ENCODE measurements around the gene B3GNT8.
A peak's percentile ranks its signal among the peaks of the same experiment; 100 is the strongest.

The B3GNT8 gene

DNA sequence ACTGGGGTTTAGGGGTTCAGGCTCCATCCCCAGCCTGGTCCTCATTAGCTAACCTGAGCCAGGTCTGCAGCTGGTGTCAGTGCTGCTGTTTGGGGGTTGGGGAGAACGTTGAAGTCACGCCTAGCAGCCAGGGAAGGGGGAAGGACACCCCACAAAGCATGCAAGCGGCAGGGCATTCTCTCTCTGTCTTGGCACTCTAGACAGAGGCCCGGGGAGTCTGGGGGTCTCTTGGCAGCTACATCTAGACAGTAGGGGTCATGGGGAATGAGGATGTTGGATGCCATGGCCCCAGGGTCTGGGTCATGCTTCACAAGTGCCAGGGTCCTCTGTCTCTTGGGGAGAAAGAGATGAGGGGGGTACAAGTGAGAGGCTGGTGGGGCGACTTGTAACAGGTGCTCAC, 18.4 kb upstream of the B3GNT8 start:
- Histone ChIP-seq H2BK12ac (ENCODE audit: low read length in 2 of 2) (no peak overlapping the region), H3K14ac (ENCODE audit: low read length in 2 of 2) (no peak overlapping the region), H3K9ac (ENCODE audit: low read length) (no peak overlapping the region), H3K79me1 (replicated peaks; ENCODE audit: low read length, poor library complexity, severe bottlenecking) (no peaks in the 10 kb centered on the region), H2AK5ac (ENCODE audit: low read length, severe bottlenecking) (no peak overlapping the region), H3K18ac (ENCODE audit: low read depth in 1 of 2, low read length in 2 of 2) (no peak overlapping the region), H3K4me1 (ENCODE audit: control insufficient read depth, insufficient read depth, low read depth, low read length) (peaks cover 1% of the 10 kb centered on the region), H3K4ac (ENCODE audit: low read depth in 1 of 2, low read length in 2 of 2) (no peak overlapping the region), H2BK15ac (ENCODE audit: low read depth, poor library complexity, severe bottlenecking) (no peak overlapping the region), H3K27ac (ENCODE audit: low read length, poor library complexity, severe bottlenecking) (no peak overlapping the region), H4K8ac (ENCODE audit: low read length) (no peak overlapping the region), H2BK5ac (ENCODE audit: low read depth, low read length, poor library complexity, severe bottlenecking) (no peak overlapping the region), H3K27me3 (ENCODE audit: control insufficient read depth in 1 of 2, insufficient read depth in 1 of 2, low read length in 2 of 2) (peaks cover 21 to 60% of the 10 kb centered on the region in 2 experiments), H3K4me3 (ENCODE audit: insufficient read depth in 1 of 2, low read depth in 1 of 2, low read length in 2 of 2) (no peak overlapping the region), H2BK120ac (ENCODE audit: low read depth, low read length) (no peak overlapping the region), H3K23ac (ENCODE audit: low read length in 2 of 2) (no peak overlapping the region), H4K91ac (ENCODE audit: low read length) (no peak overlapping the region), H2AFZ (ENCODE audit: low read depth, low read length) (no peak overlapping the region), H3K36me3 (ENCODE audit: control insufficient read depth in 1 of 2, insufficient read depth in 2 of 2, low read depth in 1 of 2, low read length in 2 of 2) (no peaks in the 10 kb centered on the region), H3K4me2 (ENCODE audit: low read length, poor library complexity, severe bottlenecking) (no peak overlapping the region), H3K9me3 (ENCODE audit: control insufficient read depth, low read length) (no peaks in the 10 kb centered on the region)
- DNase-seq = no peak
- WGBS = 52% methylated on average over 5 of the region's 5 CpGs

DNA sequence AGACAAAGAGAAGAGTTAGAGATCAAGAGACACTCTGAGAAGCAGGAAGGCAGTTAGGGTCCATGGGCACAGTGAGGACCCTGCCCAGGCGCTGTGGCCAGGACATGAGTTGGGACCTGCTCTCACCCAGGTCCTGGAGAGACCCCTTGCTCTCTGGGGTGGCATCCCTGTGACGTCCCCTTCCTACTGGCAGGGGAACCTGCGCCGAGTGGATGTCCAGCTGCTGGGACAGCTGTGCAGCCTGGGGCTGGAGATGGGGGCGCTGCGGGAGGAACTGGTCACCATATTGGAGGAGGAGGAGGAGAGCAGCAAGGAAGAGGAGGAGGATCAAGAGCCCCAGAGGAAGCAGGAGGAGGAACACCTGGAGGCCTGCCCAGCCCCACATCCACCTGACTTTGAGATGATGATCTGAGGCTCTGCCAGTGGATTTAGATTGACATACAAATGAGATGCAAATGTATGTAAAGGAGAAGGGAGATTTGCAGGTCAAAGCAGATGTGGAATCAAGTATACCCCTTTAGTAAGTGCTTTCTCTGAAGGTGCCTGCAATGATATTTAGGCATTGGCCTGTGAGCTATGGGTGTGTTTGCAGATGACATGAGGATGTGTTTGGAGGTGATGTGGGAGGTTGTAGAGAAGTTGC, 16.8 kb upstream of the B3GNT8 start:
- no peak for DNase-seq
- H3K9ac ChIP-seq (ENCODE audit: low read length) = no peak overlapping the region
- H2BK5ac ChIP-seq (ENCODE audit: low read depth, low read length, poor library complexity, severe bottlenecking) = no peak overlapping the region
- H3K4ac ChIP-seq (ENCODE audit: low read depth in 1 of 2, low read length in 2 of 2) = no peak overlapping the region
- WGBS = 85% methylated on average over 6 of the region's 6 CpGs
- no peak overlapping the region for H3K4me2 ChIP-seq (ENCODE audit: low read length, poor library complexity, severe bottlenecking)
- peaks cover under 1% of the 10 kb centered on the region for H3K79me1 ChIP-seq (replicated peaks; ENCODE audit: low read length, poor library complexity, severe bottlenecking)
- no peaks in the 10 kb centered on the region for H3K9me3 ChIP-seq (ENCODE audit: control insufficient read depth, low read length)
- H2BK120ac ChIP-seq (ENCODE audit: low read depth, low read length) = no peak overlapping the region
- H4K8ac ChIP-seq (ENCODE audit: low read length) = no peak overlapping the region
- no peak overlapping the region for H3K4me3 ChIP-seq (ENCODE audit: insufficient read depth in 1 of 2, low read depth in 1 of 2, low read length in 2 of 2)
- H3K14ac ChIP-seq (ENCODE audit: low read length in 2 of 2) = no peak overlapping the region
- H3K23ac ChIP-seq (ENCODE audit: low read length in 2 of 2) = peak overlapping the region in 1 of 2 experiments; percentile 31
- no peak overlapping the region for H3K27ac ChIP-seq (ENCODE audit: low read length, poor library complexity, severe bottlenecking)
- no peak overlapping the region for H2BK12ac ChIP-seq (ENCODE audit: low read length in 2 of 2)
- H3K27me3 ChIP-seq (ENCODE audit: control insufficient read depth in 1 of 2, insufficient read depth in 1 of 2, low read length in 2 of 2) = peaks cover 21 to 57% of the 10 kb centered on the region in 2 experiments
- H2AFZ ChIP-seq (ENCODE audit: low read depth, low read length) = no peak overlapping the region
- peaks cover 5% of the 10 kb centered on the region for H3K4me1 ChIP-seq (ENCODE audit: control insufficient read depth, insufficient read depth, low read depth, low read length)
- no peak overlapping the region for H3K18ac ChIP-seq (ENCODE audit: low read depth in 1 of 2, low read length in 2 of 2)
- no peak overlapping the region for H2AK5ac ChIP-seq (ENCODE audit: low read length, severe bottlenecking)
- H3K36me3 ChIP-seq (ENCODE audit: control insufficient read depth in 1 of 2, insufficient read depth in 2 of 2, low read depth in 1 of 2, low read length in 2 of 2) = no peaks in the 10 kb centered on the region
- H4K91ac ChIP-seq (ENCODE audit: low read length) = no peak overlapping the region
- H2BK15ac ChIP-seq (ENCODE audit: low read depth, poor library complexity, severe bottlenecking) = no peak overlapping the region

DNA sequence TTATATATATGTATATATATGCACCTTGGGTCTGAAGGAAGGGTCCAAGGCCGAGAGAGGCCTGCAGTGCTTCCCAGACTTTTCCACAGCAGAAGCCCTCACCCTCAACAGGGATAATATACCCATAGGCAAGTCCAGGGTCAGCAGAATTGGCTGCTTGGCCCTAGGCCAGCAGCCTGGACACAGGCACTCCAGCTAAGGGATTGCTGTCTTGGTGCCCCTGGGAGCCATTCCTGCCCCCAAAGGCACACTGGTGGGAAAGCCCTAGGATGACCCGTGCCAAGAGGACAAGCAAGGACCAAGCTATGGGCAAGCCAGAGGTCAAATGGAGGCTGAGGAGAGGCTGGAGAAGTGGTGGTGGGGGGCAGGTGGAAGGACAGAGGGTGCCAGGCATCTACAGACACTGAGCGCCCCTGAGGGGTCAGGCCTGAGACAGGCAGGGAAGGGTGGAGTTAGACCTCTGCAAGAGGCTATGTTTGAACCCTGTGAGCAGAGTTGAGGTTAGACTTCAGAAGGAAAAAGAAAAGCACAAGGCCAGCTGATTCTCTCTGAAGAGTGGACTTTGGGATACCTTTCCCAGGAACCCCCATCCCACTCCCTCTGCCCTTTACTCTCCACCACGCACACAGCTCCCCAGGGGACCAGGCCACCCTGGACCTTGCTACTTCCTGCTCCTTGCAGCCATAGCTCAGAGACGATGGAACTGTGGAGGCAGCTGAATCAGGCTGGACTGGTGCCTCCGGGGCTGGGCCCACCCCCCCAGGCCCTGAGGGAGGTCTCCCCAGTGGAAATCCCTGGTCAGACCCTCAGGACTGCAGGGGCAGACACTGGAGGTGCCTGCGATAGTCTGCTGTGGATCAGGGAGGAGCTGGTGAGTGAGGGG, 15.5 kb upstream of the B3GNT8 start, which contains the start of gene ERICH4:
TSS of gene ERICH4 (plus strand) at position 684 of the 883 bp plus-strand sequence. CDS start at position 698, 14 bp downstream.
- no peak within 1 kb of the TSS for H3K9ac ChIP-seq (ENCODE audit: low read length)
- no peak within 1 kb of the TSS for H2BK5ac ChIP-seq (ENCODE audit: low read depth, low read length, poor library complexity, severe bottlenecking)
- no peak within 1 kb of the TSS for H4K91ac ChIP-seq (ENCODE audit: low read length)
- no peak within 1 kb of the TSS for H3K4me3 ChIP-seq (ENCODE audit: insufficient read depth in 1 of 2, low read depth in 1 of 2, low read length in 2 of 2)
- peak within 1 kb of the TSS; percentile 23 for H2BK15ac ChIP-seq (ENCODE audit: low read depth, poor library complexity, severe bottlenecking)
- peak within 1 kb of the TSS; percentile 54 for H4K8ac ChIP-seq (ENCODE audit: low read length)
- no peak within 1 kb of the TSS for H2AK5ac ChIP-seq (ENCODE audit: low read length, severe bottlenecking)
- peak within 1 kb of the TSS in 1 of 2 experiments; percentile 31 for H3K23ac ChIP-seq (ENCODE audit: low read length in 2 of 2)
- no peak within 1 kb of the TSS for H2BK120ac ChIP-seq (ENCODE audit: low read depth, low read length)
- no peak within 1 kb of the TSS for H3K4ac ChIP-seq (ENCODE audit: low read depth in 1 of 2, low read length in 2 of 2)
- H3K27me3 ChIP-seq (ENCODE audit: control insufficient read depth in 1 of 2, insufficient read depth in 1 of 2, low read length in 2 of 2) = peaks cover 21 to 46% of the 10 kb centered on the region in 2 experiments
- no peaks in the 10 kb centered on the region for H3K9me3 ChIP-seq (ENCODE audit: control insufficient read depth, low read length)
- no peak within 1 kb of the TSS for H3K18ac ChIP-seq (ENCODE audit: low read depth in 1 of 2, low read length in 2 of 2)
- no peak within 1 kb of the TSS for H2AFZ ChIP-seq (ENCODE audit: low read depth, low read length)
- WGBS = 73% methylated on average over 7 of the region's 7 CpGs
- H3K27ac ChIP-seq (ENCODE audit: low read length, poor library complexity, severe bottlenecking) = no peak within 1 kb of the TSS
- H3K4me2 ChIP-seq (ENCODE audit: low read length, poor library complexity, severe bottlenecking) = no peak within 1 kb of the TSS
- peaks cover 5 to 6% of the 10 kb centered on the region in 2 experiments for H3K36me3 ChIP-seq (ENCODE audit: control insufficient read depth in 1 of 2, insufficient read depth in 2 of 2, low read depth in 1 of 2, low read length in 2 of 2)
- peaks cover 6% of the 10 kb centered on the region for H3K4me1 ChIP-seq (ENCODE audit: control insufficient read depth, insufficient read depth, low read depth, low read length)
- no peak within 1 kb of the TSS for H3K14ac ChIP-seq (ENCODE audit: low read length in 2 of 2)
- peaks cover 11% of the 10 kb centered on the region for H3K79me1 ChIP-seq (replicated peaks; ENCODE audit: low read length, poor library complexity, severe bottlenecking)
- H2BK12ac ChIP-seq (ENCODE audit: low read length in 2 of 2) = no peak within 1 kb of the TSS
- no peak for DNase-seq

DNA sequence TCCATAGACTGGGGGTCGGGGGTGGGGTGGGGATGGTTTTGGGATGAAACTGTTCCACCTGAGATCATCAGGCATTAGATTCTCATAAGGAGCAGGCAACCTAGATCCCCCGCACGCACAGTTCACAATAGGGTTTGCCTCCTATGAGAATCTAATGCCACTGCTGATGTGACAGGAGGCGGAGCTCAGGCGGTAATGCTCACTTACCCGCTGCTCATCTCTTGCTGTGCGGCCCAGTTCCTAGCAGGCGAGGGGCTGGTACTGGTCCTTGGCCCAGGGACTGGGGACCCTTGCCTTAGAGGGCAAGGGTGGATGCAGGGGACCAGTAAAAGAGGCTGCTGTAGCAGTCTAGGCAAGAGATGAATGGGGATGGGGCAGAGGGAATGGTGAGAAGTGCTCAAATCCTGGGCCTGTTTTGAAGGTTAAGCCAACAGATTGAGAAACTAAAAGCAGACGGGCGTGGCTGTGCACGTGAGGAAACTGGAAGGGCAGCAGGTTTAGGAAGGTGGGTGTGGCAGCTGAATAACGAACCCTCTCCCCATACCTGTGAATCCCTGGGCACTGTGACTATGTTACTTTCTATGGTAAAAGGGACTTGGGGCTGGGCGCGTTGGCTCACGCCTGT, 14.3 kb upstream of the B3GNT8 start:
- Histone ChIP-seq H3K4ac (ENCODE audit: low read depth in 1 of 2, low read length in 2 of 2) (no peak overlapping the region), H3K27me3 (ENCODE audit: control insufficient read depth in 1 of 2, insufficient read depth in 1 of 2, low read length in 2 of 2) (peaks cover 21 to 38% of the 10 kb centered on the region in 2 experiments), H2BK5ac (ENCODE audit: low read depth, low read length, poor library complexity, severe bottlenecking) (no peak overlapping the region), H2BK12ac (ENCODE audit: low read length in 2 of 2) (no peak overlapping the region), H3K4me1 (ENCODE audit: control insufficient read depth, insufficient read depth, low read depth, low read length) (peaks cover 6% of the 10 kb centered on the region), H3K4me3 (ENCODE audit: insufficient read depth in 1 of 2, low read depth in 1 of 2, low read length in 2 of 2) (no peak overlapping the region), H3K9ac (ENCODE audit: low read length) (no peak overlapping the region), H3K27ac (ENCODE audit: low read length, poor library complexity, severe bottlenecking) (no peak overlapping the region), H2AFZ (ENCODE audit: low read depth, low read length) (no peak overlapping the region), H2AK5ac (ENCODE audit: low read length, severe bottlenecking) (no peak overlapping the region), H3K14ac (ENCODE audit: low read length in 2 of 2) (no peak overlapping the region), H2BK120ac (ENCODE audit: low read depth, low read length) (no peak overlapping the region), H2BK15ac (ENCODE audit: low read depth, poor library complexity, severe bottlenecking) (peak overlapping the region; percentile 23), H3K9me3 (ENCODE audit: control insufficient read depth, low read length) (no peaks in the 10 kb centered on the region), H4K8ac (ENCODE audit: low read length) (no peak overlapping the region), H3K79me1 (replicated peaks; ENCODE audit: low read length, poor library complexity, severe bottlenecking) (peaks cover 19% of the 10 kb centered on the region), H4K91ac (ENCODE audit: low read length) (no peak overlapping the region), H3K36me3 (ENCODE audit: control insufficient read depth in 1 of 2, insufficient read depth in 2 of 2, low read depth in 1 of 2, low read length in 2 of 2) (peaks cover 10 to 13% of the 10 kb centered on the region in 2 experiments), H3K18ac (ENCODE audit: low read depth in 1 of 2, low read length in 2 of 2) (no peak overlapping the region), H3K4me2 (ENCODE audit: low read length, poor library complexity, severe bottlenecking) (no peak overlapping the region), H3K23ac (ENCODE audit: low read length in 2 of 2) (no peak overlapping the region)
- WGBS = 88% methylated on average over 15 of the region's 15 CpGs
- no peak for DNase-seq

Measured in mesenchymal stem cell (in vitro differentiated cells and primary cell).